Endothelial cell of umbilical vein (primary cell): Measurements from ENCODE around the gene CHL1. TPM values are rescaled to one million over a fixed set of nuclear protein-coding genes. Genes with fewer than 3 reads are reported as not detected.

Source experiments
- BruUV-seq: library from RNA; stranded (reverse); fragments of 400-500 nt; replicated peaks from 2 replicates; lab custom pipeline; 2021; lab: Mats Ljungman, UMichigan
- CTCF ChIA-PET: fragments of 300-600, 350-600 bp; sonication (Branson Sonifier 250); formaldehyde crosslinking; loops from one replicate; lab custom pipeline; 2021; ENCODE audit warnings: antibody characterized with exemption, inconsistent platforms; lab: Charles Lee
- POLR2A ChIA-PET: fragments of 300-600, 350-600 bp; sonication (Branson Sonifier 250); formaldehyde crosslinking; loops from one replicate; lab custom pipeline; 2021; ENCODE audit warnings: antibody characterized with exemption, inconsistent platforms; lab: Charles Lee
- DNase-seq: peaks from one replicate; pipeline ENCODE4 v3.0.0-alpha.2; 2011; ENCODE audit warnings: low read depth, low spot score
- FAIRE-seq: peaks from 2 replicates; lab custom pipeline; 2011; peaks lifted over from hg19 to GRCh38; lab: Jason Lieb, UNC
- H2AFZ ChIP-seq: 2 replicates; pipeline ENCODE4 v1.6.0; 2012; ENCODE audit warnings: low read depth, low read length, control low read depth, inconsistent platforms
- H3K27ac ChIP-seq: 2 replicates; pipeline ENCODE4 v1.5.1; 2011; ENCODE audit warnings: low read depth, mild to moderate bottlenecking, control low read depth, low read length, moderate library complexity; ENCODE audit not compliant: insufficient read depth
- H3K27me3 ChIP-seq, 2 experiments: 2 replicates each; pipeline versions ENCODE4 v1.6.0 to v1.6.1; 2011; ENCODE audit warnings: low read length in 2 of 2, mixed read lengths in 1 of 2; ENCODE audit not compliant: control insufficient read depth in 2 of 2, insufficient read depth in 2 of 2
- H3K36me3 ChIP-seq, 2 experiments: 2 replicates in 1 of 2; 3 replicates in 1 of 2; pipeline ENCODE4 v1.5.1; 2011; ENCODE audit warnings: low read length in 2 of 2, mild to moderate bottlenecking in 1 of 2, moderate library complexity in 1 of 2; ENCODE audit not compliant: control insufficient read depth in 2 of 2, insufficient read depth in 2 of 2; ENCODE audit errors: extremely low read depth in 1 of 2
- H3K4me1 ChIP-seq: 3 replicates; pipeline ENCODE4 v1.5.1; 2011; ENCODE audit warnings: mild to moderate bottlenecking, low read length; ENCODE audit not compliant: control insufficient read depth, insufficient read depth; ENCODE audit errors: extremely low read depth
- H3K4me2 ChIP-seq: 2 replicates; pipeline ENCODE4 v1.6.1; 2011; ENCODE audit warnings: low read length, control low read depth, mixed read lengths; ENCODE audit not compliant: insufficient read depth
- H3K4me3 ChIP-seq, 3 experiments: fragments of 200-600 bp in 1 of 3; sonication (generic), shearing (Covaris generic) in 1 of 3; replicated peaks in 1 of 3; 2 replicates each; pipeline ENCODE4 v1.5.1; 2011 to 2016; ENCODE audit warnings: control low read depth in 3 of 3, low read length in 3 of 3, mild to moderate bottlenecking in 2 of 3, inconsistent platforms in 1 of 3, low read depth in 1 of 3, moderate library complexity in 1 of 3; ENCODE audit not compliant: insufficient read depth in 1 of 3
- H3K79me2 ChIP-seq: 2 replicates; pipeline ENCODE4 v1.6.0; 2012; ENCODE audit warnings: low read length, inconsistent platforms; ENCODE audit not compliant: control insufficient read depth, insufficient read depth
- H3K9ac ChIP-seq: replicated peaks from 2 replicates; pipeline ENCODE3; 2011; ENCODE audit warnings: low read length, control low read depth; ENCODE audit not compliant: insufficient read depth; ENCODE audit errors: extremely low read depth
- H3K9me1 ChIP-seq: replicated peaks from 3 replicates; pipeline ENCODE4 v1.6.0; 2011; ENCODE audit warnings: mild to moderate bottlenecking, low read length; ENCODE audit not compliant: control insufficient read depth, insufficient read depth; ENCODE audit errors: extremely low read depth
- H3K9me3 ChIP-seq: replicated peaks from 2 replicates; pipeline ENCODE4 v1.5.1; 2012; ENCODE audit warnings: low read length, inconsistent platforms; ENCODE audit not compliant: control insufficient read depth, insufficient read depth
- H4K20me1 ChIP-seq: replicated peaks from 2 replicates; pipeline ENCODE3; 2011; ENCODE audit warnings: mild to moderate bottlenecking, low read length; ENCODE audit not compliant: control insufficient read depth, insufficient read depth; ENCODE audit errors: extremely low read depth
- EZH2 ChIP-seq: IDR thresholded peaks from 2 replicates; pipeline ENCODE4 v1.6.1; 2012; ENCODE audit warnings: borderline replicate concordance, low read depth, mild to moderate bottlenecking, moderate library complexity, low read length, inconsistent platforms; ENCODE audit not compliant: severe bottlenecking
- FOS ChIP-seq: IDR thresholded peaks from 2 replicates; pipeline ENCODE4 v1.6.1; 2011; ENCODE audit warnings: mild to moderate bottlenecking, low read length, moderate library complexity, borderline replicate concordance; ENCODE audit not compliant: insufficient read depth
- GATA2 ChIP-seq: IDR thresholded peaks from 2 replicates; pipeline ENCODE4 v1.7.0; 2011; ENCODE audit warnings: low read depth, mild to moderate bottlenecking, moderate library complexity, mixed read lengths, low read length; ENCODE audit not compliant: insufficient read length, insufficient read depth
- JUN ChIP-seq: IDR thresholded peaks from 2 replicates; pipeline ENCODE4 v1.6.1; 2011; ENCODE audit warnings: borderline replicate concordance, low read depth; ENCODE audit not compliant: insufficient read length, insufficient read depth
- MYC ChIP-seq: IDR thresholded peaks from one replicate; pipeline ENCODE4 v1.6.1; 2011; ENCODE audit warnings: mild to moderate bottlenecking, low read depth, low read length
- POLR2A ChIP-seq: IDR thresholded peaks from 2 replicates; pipeline ENCODE4 v1.6.1; 2012; ENCODE audit warnings: low read depth, mild to moderate bottlenecking, control low read depth, low read length
- POLR2AphosphoS5 ChIP-seq: IDR thresholded peaks from 2 replicates; pipeline ENCODE4 v1.6.1; 2012; ENCODE audit warnings: low read depth, mild to moderate bottlenecking, control low read depth, low read length, moderate library complexity; ENCODE audit not compliant: insufficient read depth
- dilution Hi-C: fragments of 300-500 bp; cut with MboI; formaldehyde crosslinking; loops from one replicate; pipeline ENCODE4 v1.15.0; 2019; ENCODE audit warnings: low sequenced_read_pairs; ENCODE audit not compliant: extremely low pct_ligation_motif_present
- intact Hi-C: fragments of 100-400 bp; cut with micrococcal nuclease; formaldehyde crosslinking; loops from one replicate; pipeline ENCODE4 v1.10.0; 2022
- polyA plus RNA-seq, 4 experiments: library from polyadenylated mRNA; depleted of rRNA in 3 of 4; stranded (reverse) in 3 of 4; unstranded in 1 of 4; fragments of >200 nt; gene quantifications; 2 replicates each; pipeline versions ENCODE4 v1.2.1 to v1.2.3, GENCODE V29; 2011 to 2012; ENCODE audit warnings: missing spikeins in 1 of 4
- total RNA-seq: library from RNA; stranded (reverse); gene quantifications from 2 replicates; pipeline ENCODE4 v1.2.3, GENCODE V29; 2021
- TF ChIP-seq, protein P1 (sequence below), 2 donors: IDR thresholded peaks; 1 replicate in 1 of 2; 2 replicates in 1 of 2; pipeline ENCODE4 v1.5.1; 2011; ENCODE audit warnings: low read length in 2 of 2, mild to moderate bottlenecking in 2 of 2, moderate library complexity in 2 of 2, control low read depth in 1 of 2, inconsistent platforms in 1 of 2, low read depth in 1 of 2; ENCODE audit not compliant: insufficient read depth in 1 of 2; ENCODE audit errors: extremely low read depth in 1 of 2

Gene CHL1
- total and polyA plus RNA-seq, 2 donors (not counting 3 experiments of a cell fraction or from before 2014, with no cell fraction given): not detected

DNA sequence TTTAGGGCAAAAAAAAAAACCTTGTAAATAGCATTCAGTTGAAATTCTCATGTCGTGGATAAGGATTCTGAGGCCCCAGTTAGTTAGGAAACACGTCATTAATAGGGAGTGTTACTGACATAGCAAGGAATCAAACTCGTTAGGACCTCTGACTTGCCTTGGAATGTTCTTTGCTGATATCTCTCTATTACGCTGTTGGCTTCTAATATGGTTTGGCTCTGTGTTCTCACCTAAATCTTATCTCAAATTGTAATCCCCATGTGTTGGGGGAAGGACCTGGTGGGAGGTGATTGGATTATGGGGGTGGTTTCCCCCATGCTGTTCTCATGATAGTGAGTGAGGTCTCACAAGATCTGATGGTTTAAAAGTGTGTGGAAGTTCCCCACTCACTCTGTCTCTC is 40.3 kb downstream of the CHL1 start:
- no TSS peak for BruUV-seq
- ChIA-PET CTCF (no interaction called here), POLR2A (no interaction called here)
- no peak overlapping the region for H3K9ac ChIP-seq
- H3K4me3 ChIP-seq: no peak overlapping the region
- no peak for DNase-seq
- H3K79me2 ChIP-seq: no peaks in the 10 kb centered on the region
- H2AFZ ChIP-seq: no peak overlapping the region
- TF ChIP-seq GATA2 (no peak), POLR2A (no peak), POLR2AphosphoS5 (no peak), MYC (no peak), FOS (no peak), EZH2 (no peak), JUN (no peak)
- TF ChIP-seq, protein P1, sequence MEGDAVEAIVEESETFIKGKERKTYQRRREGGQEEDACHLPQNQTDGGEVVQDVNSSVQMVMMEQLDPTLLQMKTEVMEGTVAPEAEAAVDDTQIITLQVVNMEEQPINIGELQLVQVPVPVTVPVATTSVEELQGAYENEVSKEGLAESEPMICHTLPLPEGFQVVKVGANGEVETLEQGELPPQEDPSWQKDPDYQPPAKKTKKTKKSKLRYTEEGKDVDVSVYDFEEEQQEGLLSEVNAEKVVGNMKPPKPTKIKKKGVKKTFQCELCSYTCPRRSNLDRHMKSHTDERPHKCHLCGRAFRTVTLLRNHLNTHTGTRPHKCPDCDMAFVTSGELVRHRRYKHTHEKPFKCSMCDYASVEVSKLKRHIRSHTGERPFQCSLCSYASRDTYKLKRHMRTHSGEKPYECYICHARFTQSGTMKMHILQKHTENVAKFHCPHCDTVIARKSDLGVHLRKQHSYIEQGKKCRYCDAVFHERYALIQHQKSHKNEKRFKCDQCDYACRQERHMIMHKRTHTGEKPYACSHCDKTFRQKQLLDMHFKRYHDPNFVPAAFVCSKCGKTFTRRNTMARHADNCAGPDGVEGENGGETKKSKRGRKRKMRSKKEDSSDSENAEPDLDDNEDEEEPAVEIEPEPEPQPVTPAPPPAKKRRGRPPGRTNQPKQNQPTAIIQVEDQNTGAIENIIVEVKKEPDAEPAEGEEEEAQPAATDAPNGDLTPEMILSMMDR (IDR thresholded peaks at IDR 0.05; ENCODE audit: extremely low read depth in 1 of 2, insufficient read depth in 1 of 2, low read depth in 1 of 2, low read length in 2 of 2): no peak
- no peak overlapping the region for H3K4me2 ChIP-seq
- no peaks in the 10 kb centered on the region for H3K9me1 ChIP-seq
- no peaks in the 10 kb centered on the region for H4K20me1 ChIP-seq
- no peaks in the 10 kb centered on the region for H3K9me3 ChIP-seq
- no peaks in the 10 kb centered on the region for H3K4me1 ChIP-seq
- no peaks in the 10 kb centered on the region for H3K36me3 ChIP-seq
- H3K27ac ChIP-seq: no peak overlapping the region
- H3K27me3 ChIP-seq: no peaks in the 10 kb centered on the region
- dilution Hi-C loops (no loop called here), intact Hi-C loops (no loop called here)
- no peak for FAIRE-seq
